Suprapubic skin (tissue), 4 donors: ENCODE data around the gene NPR2.

Experiments
- CTCF ChIP-seq, 2 donors: fragments of 200-600 bp in 1 of 2; fragments of 450-650 bp in 1 of 2; sonication (generic) in 1 of 2; IDR thresholded peaks; one replicate each; pipeline ENCODE4 v1.5.1; 2016 to 2019; ENCODE audit warnings: antibody characterized with exemption in 2 of 2, mild to moderate bottlenecking in 1 of 2, moderate library complexity in 1 of 2
- POLR2A ChIP-seq, 2 donors: fragments of 450-650 bp; IDR thresholded peaks; one replicate each; pipeline ENCODE4 v1.6.1; 2017; ENCODE audit warnings: antibody characterized with exemption in 2 of 2, mild to moderate bottlenecking in 2 of 2, moderate library complexity in 2 of 2
- POLR2AphosphoS5 ChIP-seq, 3 donors: sonication (generic); formaldehyde crosslinking; IDR thresholded peaks; one replicate each; pipeline ENCODE4 v1.6.1; 2017; ENCODE audit warnings: antibody characterized with exemption in 3 of 3

GRCh38 chr9:35844628-35845270 is 53.4 kb downstream of the NPR2 start:
- no peak for TF ChIP-seq POLR2AphosphoS5 (IDR thresholded peaks at IDR 0.05)
- TF ChIP-seq CTCF (IDR thresholded peaks at IDR 0.05), result no peak
- no peak for TF ChIP-seq POLR2A (IDR thresholded peaks at IDR 0.05)
